Kidney epithelial cell (primary cell): ENCODE measurements around the gene FASLG. TPM values are rescaled to one million over a fixed set of nuclear protein-coding genes. Genes with fewer than 3 reads are reported as not detected.

Source experiments
- DNase-seq: peaks from one replicate; pipeline ENCODE4 v3.0.0-alpha.2; 2010; ENCODE audit warnings: low read depth
- H3K27me3 ChIP-seq: 2 replicates; pipeline ENCODE4 v1.6.0; 2011; ENCODE audit warnings: low read length; ENCODE audit not compliant: control insufficient read depth, insufficient read depth
- H3K36me3 ChIP-seq: 2 replicates; pipeline ENCODE4 v1.5.1; 2011; ENCODE audit warnings: low read length; ENCODE audit not compliant: control insufficient read depth, insufficient read depth
- H3K4me3 ChIP-seq: 2 replicates; pipeline ENCODE4 v1.5.1; 2011; ENCODE audit warnings: low read depth, mild to moderate bottlenecking, control low read depth, low read length
- total RNA-seq: library from RNA; depleted of rRNA; stranded (reverse); fragments of >200 nt; gene quantifications from 2 replicates; pipeline ENCODE4 v1.2.3, GENCODE V29; 2015
- TF ChIP-seq, protein P1 (sequence below): IDR thresholded peaks from 2 replicates; pipeline ENCODE4 v1.5.1; 2011; ENCODE audit warnings: mild to moderate bottlenecking, moderate library complexity, low read length, control low read depth, inconsistent platforms; ENCODE audit not compliant: insufficient read depth, poor library complexity, severe bottlenecking

Gene FASLG
- total RNA-seq, 1 donor from 2014 or later = not detected

DNA sequence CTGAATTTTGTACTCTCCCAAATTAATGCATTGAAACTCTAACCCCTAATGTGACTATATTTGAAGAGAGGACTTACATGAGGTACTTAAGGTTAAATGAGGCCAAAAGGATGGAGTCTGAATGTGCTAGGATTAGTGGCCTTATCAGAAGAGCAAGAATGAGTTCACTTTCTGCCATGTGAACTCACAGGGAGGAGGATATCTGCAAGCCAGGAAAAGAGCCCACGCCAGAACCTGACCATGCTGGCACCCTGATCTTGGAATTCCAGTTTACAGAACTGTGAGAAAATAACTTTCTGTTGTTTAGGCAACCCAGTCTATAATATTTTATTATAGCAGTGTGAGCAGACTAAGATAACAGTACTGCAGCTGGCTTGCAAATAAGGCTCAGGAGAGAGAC, 12.2 kb upstream of the FASLG start:
- TF ChIP-seq, protein P1, sequence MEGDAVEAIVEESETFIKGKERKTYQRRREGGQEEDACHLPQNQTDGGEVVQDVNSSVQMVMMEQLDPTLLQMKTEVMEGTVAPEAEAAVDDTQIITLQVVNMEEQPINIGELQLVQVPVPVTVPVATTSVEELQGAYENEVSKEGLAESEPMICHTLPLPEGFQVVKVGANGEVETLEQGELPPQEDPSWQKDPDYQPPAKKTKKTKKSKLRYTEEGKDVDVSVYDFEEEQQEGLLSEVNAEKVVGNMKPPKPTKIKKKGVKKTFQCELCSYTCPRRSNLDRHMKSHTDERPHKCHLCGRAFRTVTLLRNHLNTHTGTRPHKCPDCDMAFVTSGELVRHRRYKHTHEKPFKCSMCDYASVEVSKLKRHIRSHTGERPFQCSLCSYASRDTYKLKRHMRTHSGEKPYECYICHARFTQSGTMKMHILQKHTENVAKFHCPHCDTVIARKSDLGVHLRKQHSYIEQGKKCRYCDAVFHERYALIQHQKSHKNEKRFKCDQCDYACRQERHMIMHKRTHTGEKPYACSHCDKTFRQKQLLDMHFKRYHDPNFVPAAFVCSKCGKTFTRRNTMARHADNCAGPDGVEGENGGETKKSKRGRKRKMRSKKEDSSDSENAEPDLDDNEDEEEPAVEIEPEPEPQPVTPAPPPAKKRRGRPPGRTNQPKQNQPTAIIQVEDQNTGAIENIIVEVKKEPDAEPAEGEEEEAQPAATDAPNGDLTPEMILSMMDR = no peak
- no peaks in the 10 kb centered on the region for H3K36me3 ChIP-seq

DNA sequence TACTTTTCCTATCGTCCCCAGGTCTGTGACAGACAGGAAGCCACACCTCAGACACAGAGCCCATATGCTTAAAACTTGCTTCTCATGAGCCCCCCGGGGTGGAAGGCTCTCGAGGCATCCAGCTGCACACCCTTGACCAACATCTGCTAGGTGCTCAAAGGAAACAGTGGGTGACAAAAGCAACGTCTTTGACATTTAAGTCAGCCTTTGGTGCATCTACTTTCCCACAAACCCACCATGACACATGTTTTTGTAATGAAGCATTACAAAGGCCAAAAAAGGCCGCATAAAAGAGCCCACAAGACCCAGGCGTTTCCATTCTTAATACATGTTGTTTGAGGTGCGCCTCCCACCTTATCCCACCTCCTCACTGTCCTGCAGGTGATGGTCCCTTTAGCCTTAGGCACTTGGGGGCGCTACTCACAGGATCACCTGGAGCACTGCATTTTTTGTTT, 11.8 kb upstream of the FASLG start:
- Histone ChIP-seq H3K27me3 (no peaks in the 10 kb centered on the region), H3K4me3 (no peak overlapping the region), H3K36me3 (no peaks in the 10 kb centered on the region)
- TF ChIP-seq, protein P1 = no peak
- DNase-seq = no peak

More for the DNA sequence above, 12.2 kb upstream of the FASLG start:
- DNase-seq = no peak
- Histone ChIP-seq H3K4me3 (no peak overlapping the region), H3K27me3 (no peaks in the 10 kb centered on the region)

DNA sequence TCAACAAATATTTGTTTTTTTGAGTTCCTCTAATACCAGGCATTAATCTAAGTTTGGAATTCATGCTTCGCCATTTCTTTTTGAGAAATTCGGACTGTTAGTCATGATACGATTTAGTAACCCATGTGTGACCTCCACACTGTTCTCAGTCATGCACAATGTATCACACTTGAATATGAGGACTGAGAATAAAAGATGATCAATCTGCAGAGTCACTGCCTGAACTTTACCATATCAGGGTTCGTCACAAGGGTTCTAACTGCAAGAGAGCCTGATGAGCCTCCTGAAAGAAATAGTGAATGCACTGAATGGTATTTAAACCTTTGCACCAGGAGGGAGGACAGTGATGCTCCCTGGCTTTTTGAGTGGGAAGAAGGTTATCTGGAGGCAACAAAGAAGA, 10.9 kb upstream of the FASLG start:
- Histone ChIP-seq H3K36me3 (no peaks in the 10 kb centered on the region), H3K27me3 (no peaks in the 10 kb centered on the region), H3K4me3 (no peak overlapping the region)
- TF ChIP-seq, protein P1 = no peak
- DNase-seq = no peak

DNA sequence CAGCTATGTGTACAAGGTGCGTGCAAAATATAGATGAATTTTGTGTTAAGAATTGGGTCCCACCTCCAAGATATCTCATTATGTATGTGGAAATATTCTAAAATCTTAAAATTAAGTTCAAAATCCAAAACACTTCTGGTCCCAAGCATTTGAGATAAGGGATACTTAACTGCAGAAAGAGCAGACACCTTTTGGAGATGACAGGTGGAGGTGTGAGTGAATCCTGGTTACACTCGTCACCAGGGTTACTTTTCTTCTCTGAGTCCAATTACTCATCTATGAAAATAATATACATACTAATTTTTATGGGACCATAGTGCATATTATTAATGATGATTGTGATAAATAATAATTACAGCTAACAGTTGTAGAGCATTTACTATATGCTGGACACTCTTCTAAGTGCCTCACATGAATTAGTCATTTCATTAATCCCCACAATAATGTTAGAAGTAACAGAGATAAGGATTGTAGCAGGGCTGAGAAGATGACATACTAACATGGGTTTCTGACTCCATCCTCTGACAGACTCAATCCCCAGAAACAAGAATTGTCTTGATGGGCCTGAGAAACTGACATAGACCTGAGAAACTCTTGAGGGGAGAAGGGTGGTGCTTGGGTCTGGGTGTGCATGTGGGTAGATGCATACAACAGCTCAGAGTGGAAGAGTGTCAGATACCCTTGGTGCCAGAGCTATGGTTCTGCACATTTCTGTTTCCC, 8.3 kb upstream of the FASLG start:
- no peak overlapping the region for H3K4me3 ChIP-seq
- no peaks in the 10 kb centered on the region for H3K36me3 ChIP-seq
- TF ChIP-seq, protein P1 = no peak
- H3K27me3 ChIP-seq = no peaks in the 10 kb centered on the region
- DNase-seq = no peak

DNA sequence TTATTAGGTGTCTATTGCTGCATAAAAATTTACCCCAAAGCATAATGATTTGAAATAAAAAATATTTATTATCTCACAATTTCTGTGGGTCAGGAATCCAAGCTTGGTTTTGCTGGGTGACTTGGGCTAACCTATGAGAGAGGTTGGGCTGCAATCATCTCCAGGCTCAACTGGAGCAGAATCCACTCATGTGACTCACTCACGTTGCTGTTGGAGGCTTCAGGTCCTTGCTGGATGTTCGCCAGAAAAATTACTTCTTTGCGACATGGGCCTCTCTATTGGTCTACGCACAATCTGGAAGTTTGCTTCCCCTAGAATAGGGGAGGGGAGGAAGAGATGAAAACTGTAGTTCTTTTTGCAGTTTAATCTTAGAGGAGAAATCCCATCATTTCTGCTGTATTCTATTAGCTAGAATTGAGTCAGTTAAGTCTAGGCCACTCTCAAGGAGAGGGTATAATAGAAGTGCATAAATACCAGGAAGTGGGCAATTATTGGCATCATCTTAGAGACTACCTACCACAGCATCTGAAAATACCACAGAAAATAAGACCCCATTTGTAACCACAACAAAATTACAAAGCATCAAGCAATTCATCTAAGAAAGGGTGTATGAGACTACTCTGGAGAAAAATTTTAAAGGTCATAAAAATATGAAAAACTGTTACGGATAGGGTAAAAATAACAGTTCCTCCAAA, 5.7 kb upstream of the FASLG start:
- H3K36me3 ChIP-seq = no peaks in the 10 kb centered on the region
- H3K4me3 ChIP-seq = no peak overlapping the region
- DNase-seq = no peak
- TF ChIP-seq, protein P1 = no peak
- H3K27me3 ChIP-seq = no peaks in the 10 kb centered on the region
